Measurements from ENCODE around the gene ZCCHC24.

- peak; percentile 100 for TF ChIP-seq CTCF (conservative IDR thresholded peaks at IDR 0.05)
- no peak for TF ChIP-seq EZH2 (IDR thresholded peaks at IDR 0.05; ENCODE audit: low read depth)
Observed at GRCh38 chr10:79374312-79375191, 70.9 kb downstream of the ZCCHC24 start.

All from PC-9 (cell line).